GM12878 (cell line): ENCODE data around the gene SHH.

Experiments
- CREB1 ChIP-seq: IDR thresholded peaks from 2 replicates; pipeline ENCODE4 v1.6.1; 2012; ENCODE audit warnings: low read depth, mild to moderate bottlenecking, inconsistent platforms
- CTCF ChIP-seq, 3 experiments: IDR thresholded peaks in 2 of 3; conservative IDR thresholded peaks in 1 of 3; 2 replicates each; pipeline ENCODE4 v1.5.1; 2011; ENCODE audit warnings: low read depth in 3 of 3, low read length in 3 of 3, mild to moderate bottlenecking in 3 of 3, control low read depth in 2 of 3, moderate library complexity in 2 of 3, inconsistent platforms in 1 of 3, mixed read lengths in 1 of 3; ENCODE audit not compliant: control insufficient read depth in 2 of 3, insufficient read depth in 1 of 3; ENCODE audit errors: extremely low read depth in 1 of 3
- GABPA ChIP-seq: IDR thresholded peaks from 2 replicates; pipeline ENCODE4 v1.6.1; 2014; ENCODE audit warnings: antibody characterized with exemption, low read depth, mild to moderate bottlenecking, inconsistent platforms
- MEF2A ChIP-seq: IDR thresholded peaks from 2 replicates; pipeline ENCODE4 v1.6.1; 2011; ENCODE audit warnings: low read depth, mild to moderate bottlenecking, low read length, moderate library complexity; ENCODE audit not compliant: insufficient read depth
- MYC ChIP-seq: IDR thresholded peaks from 2 replicates; pipeline ENCODE4 v1.6.1; 2011; ENCODE audit warnings: mild to moderate bottlenecking, low read length, moderate library complexity, inconsistent platforms; ENCODE audit not compliant: insufficient read depth, insufficient replicate concordance, insufficient read length, severe bottlenecking
- PAX8 ChIP-seq: fragments of 450-650 bp; IDR thresholded peaks from 2 replicates; pipeline ENCODE4 v1.6.1; 2017; ENCODE audit warnings: mild to moderate bottlenecking, moderate library complexity
- POLR2A ChIP-seq: IDR thresholded peaks from 2 replicates; pipeline ENCODE4 v1.6.1; 2011; ENCODE audit warnings: low read depth, mild to moderate bottlenecking, low read length
- REST ChIP-seq: IDR thresholded peaks from 2 replicates; pipeline ENCODE4 v1.6.1; 2012; ENCODE audit warnings: mild to moderate bottlenecking, low read depth, low read length
- SP1 ChIP-seq: IDR thresholded peaks from one replicate; pipeline ENCODE4 v1.6.1; 2011; ENCODE audit warnings: low read depth, low read length
- YY1 ChIP-seq: IDR thresholded peaks from 2 replicates; pipeline ENCODE4 v1.6.1; 2011; ENCODE audit warnings: low read depth, mild to moderate bottlenecking, low read length

GRCh38 chr7:155844526-155844925 lies 32.3 kb upstream of the SHH start:
- TF ChIP-seq SP1 (no peak), CREB1 (no peak), POLR2A (no peak), CTCF (IDR thresholded peaks at IDR 0.05 in 2 of 3, conservative IDR thresholded peaks at IDR 0.05 in 1 of 3; ENCODE audit: control insufficient read depth in 2 of 3, extremely low read depth in 1 of 3, insufficient read depth in 1 of 3, low read depth in 3 of 3, low read length in 3 of 3) (no peak), REST (no peak), GABPA (no peak), YY1 (no peak), MYC (no peak), PAX8 (no peak), MEF2A (no peak)
